Mesendoderm (in vitro differentiated cells): ENCODE data around the gene CCDC127. TPM values are rescaled to one million over a fixed set of nuclear protein-coding genes. Genes with fewer than 3 reads are reported as not detected.
"Not testable (repeated sequence)": the region's sequence is repeated elsewhere in the genome, so short reads cannot be mapped to it uniquely, and the experiment has no call there.

Experiments used
- DNase-seq: peaks from one replicate; pipeline ENCODE4 v3.0.0; 2013
- H2AK5ac ChIP-seq: 2 replicates; pipeline ENCODE4 v1.6.1; 2013; ENCODE audit warnings: low read length, inconsistent platforms
- H2BK120ac ChIP-seq: 2 replicates; pipeline ENCODE4 v1.6.1; 2013; ENCODE audit warnings: low read depth, mild to moderate bottlenecking, low read length, moderate library complexity, mixed read lengths
- H2BK15ac ChIP-seq: replicated peaks from 2 replicates; pipeline ENCODE4 v1.6.1; 2013; ENCODE audit warnings: low read depth, mild to moderate bottlenecking, moderate library complexity
- H2BK5ac ChIP-seq: 2 replicates; pipeline ENCODE4 v1.6.1; 2013; ENCODE audit warnings: low read length, inconsistent platforms
- H3K18ac ChIP-seq: 2 replicates; pipeline ENCODE4 v1.6.1; 2013; ENCODE audit warnings: mild to moderate bottlenecking, low read length, mixed read lengths
- H3K23ac ChIP-seq: one replicate; pipeline ENCODE4 v1.6.1; 2013; ENCODE audit warnings: low read length
- H3K27ac ChIP-seq: 2 replicates; pipeline ENCODE4 v1.5.1; 2013; ENCODE audit warnings: low read depth, mild to moderate bottlenecking, inconsistent platforms, low read length, moderate library complexity
- H3K27me3 ChIP-seq: 2 replicates; pipeline ENCODE4 v1.6.1; 2013; ENCODE audit warnings: low read length, control low read depth, mild to moderate bottlenecking, inconsistent platforms; ENCODE audit not compliant: insufficient read depth, poor library complexity
- H3K36me3 ChIP-seq: 2 replicates; pipeline ENCODE4 v1.6.1; 2013; ENCODE audit warnings: low read length, inconsistent platforms; ENCODE audit not compliant: control insufficient read depth, insufficient read depth
- H3K4ac ChIP-seq: one replicate; pipeline ENCODE4 v1.6.1; 2013; ENCODE audit warnings: low read depth, mild to moderate bottlenecking, low read length, moderate library complexity
- H3K4me1 ChIP-seq: 2 replicates; pipeline ENCODE4 v1.6.1; 2013; ENCODE audit warnings: low read depth, low read length, inconsistent platforms; ENCODE audit not compliant: control insufficient read depth
- H3K4me2 ChIP-seq: 2 replicates; pipeline ENCODE4 v1.6.1; 2013; ENCODE audit warnings: low read length
- H3K4me3 ChIP-seq: 2 replicates; pipeline ENCODE4 v1.5.1; 2013; ENCODE audit warnings: mild to moderate bottlenecking, low read length
- H3K56ac ChIP-seq: one replicate; pipeline ENCODE4 v1.6.1; 2013; ENCODE audit warnings: low read length
- H3K79me1 ChIP-seq: 2 replicates; pipeline ENCODE4 v1.6.1; 2013; ENCODE audit warnings: low read length, inconsistent platforms
- H3K79me2 ChIP-seq: 2 replicates; pipeline ENCODE4 v1.6.1; 2013; ENCODE audit warnings: mild to moderate bottlenecking, low read length; ENCODE audit not compliant: control insufficient read depth, insufficient read depth
- H3K9ac ChIP-seq: 2 replicates; pipeline ENCODE4 v1.6.1; 2013; ENCODE audit warnings: low read length, inconsistent platforms
- H4K5ac ChIP-seq: one replicate; pipeline ENCODE4 v1.6.1; 2013; ENCODE audit warnings: low read length
- H4K8ac ChIP-seq: one replicate; pipeline ENCODE4 v1.6.1; 2013; ENCODE audit warnings: low read depth, mild to moderate bottlenecking, control low read depth, low read length, moderate library complexity
- WGBS: extraction: QIAGEN DNeasy Blood & Tissue Kit; methylation state at CpG from one replicate; pipeline ENCODE4 v1.1.7; 2013; ENCODE audit warnings: low lambda C conversion rate, missing lambda C conversion rate; ENCODE audit not compliant: insufficient coverage; ENCODE audit errors: extremely low coverage; 5-methylcytosine and 5-hydroxymethylcytosine counted together
- polyA plus RNA-seq, 2 experiments: library from polyadenylated mRNA; stranded (reverse); fragments of 200-250 nt; gene quantifications; one replicate each; pipeline ENCODE4 v1.2.3, GENCODE V29; 2013

The CCDC127 gene
- 2.7 TPM for polyA plus RNA-seq (2013, experiment 1 of 2)
- 2.9 TPM for polyA plus RNA-seq (2013, experiment 2 of 2)

DNA sequence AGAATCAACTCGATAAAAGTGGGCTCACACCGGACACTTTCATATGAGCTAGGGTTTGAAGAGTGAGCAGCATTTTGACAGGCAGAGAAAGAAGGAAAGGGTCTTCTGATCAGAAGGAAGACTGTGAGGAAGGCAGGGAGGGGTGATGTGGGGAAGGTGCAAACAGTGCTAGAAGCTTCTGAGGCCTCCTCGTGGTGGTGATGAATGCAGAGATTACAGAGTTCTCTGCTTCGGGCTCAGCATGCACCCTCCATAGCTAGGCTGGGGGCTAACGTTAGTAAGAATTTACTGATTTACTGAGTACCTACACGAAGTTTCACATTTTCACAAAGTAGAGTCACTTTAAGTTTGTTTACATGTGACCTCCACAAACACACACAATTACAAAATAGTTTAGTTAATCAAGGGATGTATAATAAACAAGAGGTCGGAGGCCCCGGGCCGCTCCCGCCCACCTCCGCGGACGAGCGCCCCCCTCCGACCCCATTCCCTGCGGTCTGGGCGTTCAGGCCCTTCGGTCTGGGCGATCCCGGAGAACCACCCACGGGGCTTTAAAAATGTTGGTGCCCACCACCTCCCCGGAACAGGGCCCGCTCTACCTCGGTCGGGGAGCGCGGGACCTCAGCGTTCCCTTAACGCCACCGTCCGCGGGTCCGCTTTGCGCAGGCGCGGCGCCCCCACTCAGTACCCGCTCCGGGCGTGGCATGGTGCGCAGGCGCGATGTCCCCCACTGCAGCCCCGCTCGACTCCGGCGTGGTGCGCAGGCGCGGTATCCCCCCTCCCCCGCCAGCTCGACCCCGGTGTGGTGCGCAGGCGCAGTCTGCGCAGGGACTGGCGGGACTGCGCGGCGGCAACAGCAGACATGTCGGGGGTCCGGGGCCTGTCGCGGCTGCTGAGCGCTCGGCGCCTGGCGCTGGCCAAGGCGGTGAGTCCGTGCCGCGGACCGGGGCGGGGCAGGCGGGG lies at the start of gene CCDC127, which contains the start of gene SDHA:
Gene CCDC127, minus strand, starts transcription at position 660 of the 963 bp plus-strand sequence. CDS start 1,304 bp downstream, outside the sequence.
Gene SDHA, plus strand, starts transcription at position 827 of the 963 bp plus-strand sequence. Its CDS starts 36 bp downstream, at position 863.
- Histone ChIP-seq H3K56ac (peak within 1 kb of the TSS; percentile 86), H3K79me2 (peaks cover 33% of the 10 kb centered on the region), H3K27ac (peak within 1 kb of the TSS; percentile 81), H3K18ac (peak within 1 kb of the TSS; percentile 86), H4K8ac (peak within 1 kb of the TSS; percentile 87), H3K4me2 (peak within 1 kb of the TSS; percentile 98), H3K4me3 (peak within 1 kb of the TSS; percentile 86), H3K9ac (peak within 1 kb of the TSS; percentile 85), H3K23ac (peak within 1 kb of the TSS; percentile 45), H3K79me1 (peaks cover 11% of the 10 kb centered on the region)
- not testable (repeated sequence) for H3K36me3 ChIP-seq, H3K4me1 ChIP-seq, H2BK15ac ChIP-seq, H2AK5ac ChIP-seq, H3K4ac ChIP-seq, H2BK5ac ChIP-seq, H3K27me3 ChIP-seq, H4K5ac ChIP-seq, H2BK120ac ChIP-seq
- no CpG with 5 or more reads among the region's 75 CpGs for WGBS
- peak; percentile 95 for DNase-seq

DNA sequence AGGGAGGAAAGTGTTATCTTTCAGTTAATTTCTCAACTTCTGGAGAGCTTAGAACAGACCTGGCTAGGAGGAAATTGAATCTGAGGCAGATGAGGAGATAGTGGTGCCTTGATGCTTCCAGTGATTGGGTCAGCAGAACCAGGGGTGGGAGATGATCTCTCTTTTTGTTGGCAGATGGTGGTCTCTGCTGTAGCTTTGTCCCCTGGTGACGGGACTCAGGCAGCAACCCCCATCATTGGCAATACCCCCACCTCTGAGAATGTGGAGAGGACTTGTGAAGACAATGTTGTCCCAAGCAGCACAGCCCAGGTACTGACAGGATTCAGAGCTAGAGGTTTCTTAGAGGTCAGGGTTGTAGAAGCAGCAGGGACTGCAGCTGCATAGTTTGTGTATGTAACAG lies 49.8 kb upstream of the CCDC127 start:
- no peak overlapping the region for H3K4me3 ChIP-seq
- no peaks in the 10 kb centered on the region for H3K4me1 ChIP-seq
- H3K18ac ChIP-seq = no peak overlapping the region
- H3K79me2 ChIP-seq = no peaks in the 10 kb centered on the region
- no peaks in the 10 kb centered on the region for H3K79me1 ChIP-seq
- no peak overlapping the region for H4K8ac ChIP-seq
- H3K27ac ChIP-seq = no peak overlapping the region
- H2AK5ac ChIP-seq = no peak overlapping the region
- WGBS = no CpG with 5 or more reads among the region's 1 CpG
- no peak overlapping the region for H3K56ac ChIP-seq
- no peak overlapping the region for H3K4ac ChIP-seq
- no peak overlapping the region for H2BK5ac ChIP-seq
- no peak overlapping the region for H3K9ac ChIP-seq
- H3K4me2 ChIP-seq = no peak overlapping the region
- no peaks in the 10 kb centered on the region for H3K36me3 ChIP-seq
- no peak overlapping the region for H4K5ac ChIP-seq
- H3K27me3 ChIP-seq = no peaks in the 10 kb centered on the region
- H2BK120ac ChIP-seq = no peak overlapping the region
- no peak overlapping the region for H3K23ac ChIP-seq
- H2BK15ac ChIP-seq = no peak overlapping the region
- DNase-seq = no peak

DNA sequence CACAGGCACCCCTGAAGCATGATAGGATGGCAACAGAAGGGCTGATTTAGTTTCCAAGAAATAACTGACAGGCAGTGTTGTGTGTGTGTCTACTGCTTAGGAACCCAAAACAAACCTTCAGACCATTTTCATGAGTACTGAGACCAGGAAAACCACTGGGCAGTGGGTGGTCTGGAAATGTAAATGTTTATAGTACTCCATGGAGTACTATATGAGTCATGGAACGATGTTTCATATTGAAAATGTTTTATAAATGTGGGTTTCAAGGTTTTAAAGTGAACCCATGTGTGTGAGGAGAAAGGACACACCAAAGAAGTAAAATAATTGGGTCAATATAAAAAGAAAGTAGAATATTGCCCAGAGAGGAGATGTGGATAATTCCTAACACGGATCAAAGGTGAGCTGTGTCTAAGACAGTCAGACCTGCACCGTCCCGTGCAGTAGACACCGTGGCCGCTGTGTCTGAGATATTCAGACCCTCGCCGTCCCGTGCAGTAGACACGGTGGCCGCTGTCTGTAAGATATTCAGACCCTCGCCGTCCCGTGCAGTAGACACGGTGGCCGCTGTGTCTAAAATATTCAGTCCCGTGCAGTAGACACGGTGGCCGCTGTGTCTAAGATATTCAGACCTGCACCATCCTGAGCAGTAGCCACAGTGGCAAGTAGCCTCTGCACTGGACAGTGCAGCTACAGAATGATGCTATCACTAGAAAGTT lies 48.5 kb upstream of the CCDC127 start:
- DNase-seq, H3K9ac ChIP-seq, H3K27me3 ChIP-seq, H3K27ac ChIP-seq, H3K4me2 ChIP-seq, H2AK5ac ChIP-seq, H3K4me3 ChIP-seq, H2BK15ac ChIP-seq, H2BK120ac ChIP-seq, H3K36me3 ChIP-seq, H4K5ac ChIP-seq, H2BK5ac ChIP-seq, H3K18ac ChIP-seq, H3K4ac ChIP-seq, H3K56ac ChIP-seq, H3K79me2 ChIP-seq, H3K4me1 ChIP-seq, H4K8ac ChIP-seq, H3K79me1 ChIP-seq, H3K23ac ChIP-seq: not testable (repeated sequence)
- WGBS = no CpG with 5 or more reads among the region's 19 CpGs

DNA sequence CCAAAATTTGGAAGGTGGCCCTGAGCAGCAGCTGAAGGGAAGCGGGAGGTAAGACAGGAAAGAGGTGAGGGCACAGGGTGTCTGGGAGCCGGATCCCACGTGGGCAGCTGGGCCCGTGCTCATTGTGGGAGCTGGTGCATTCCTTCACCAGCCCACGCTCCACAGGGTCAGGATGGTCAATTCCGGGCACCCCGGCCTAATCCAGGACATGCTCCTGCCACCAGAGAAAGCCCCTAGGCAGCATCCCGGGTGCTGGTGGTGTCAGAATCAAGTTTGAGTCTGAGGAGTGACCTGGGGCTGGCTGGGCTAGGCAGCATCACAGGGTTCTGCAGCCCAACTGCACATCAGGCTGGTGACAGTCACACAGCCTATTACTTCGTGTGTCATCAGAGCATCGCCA lies 46.4 kb upstream of the CCDC127 start:
- no peak overlapping the region for H2BK120ac ChIP-seq
- no peak overlapping the region for H2AK5ac ChIP-seq
- WGBS = no CpG with 5 or more reads among the region's 10 CpGs
- no peak overlapping the region for H3K18ac ChIP-seq
- H3K4me1 ChIP-seq = no peaks in the 10 kb centered on the region
- H3K79me2 ChIP-seq = no peaks in the 10 kb centered on the region
- no peak overlapping the region for H3K27ac ChIP-seq
- H2BK15ac ChIP-seq = no peak overlapping the region
- H3K36me3 ChIP-seq = no peaks in the 10 kb centered on the region
- H2BK5ac ChIP-seq = no peak overlapping the region
- no peak overlapping the region for H3K4me2 ChIP-seq
- H3K23ac ChIP-seq = no peak overlapping the region
- no peak overlapping the region for H3K9ac ChIP-seq
- no peaks in the 10 kb centered on the region for H3K27me3 ChIP-seq
- H4K5ac ChIP-seq = no peak overlapping the region
- no peaks in the 10 kb centered on the region for H3K79me1 ChIP-seq
- H3K4ac ChIP-seq = no peak overlapping the region
- no peak overlapping the region for H4K8ac ChIP-seq
- DNase-seq = no peak
- H3K4me3 ChIP-seq = no peak overlapping the region
- no peak overlapping the region for H3K56ac ChIP-seq

GRCh38 chr5:263275-263974 lies 45.5 kb upstream of the CCDC127 start:
- H3K79me2 ChIP-seq, H3K27me3 ChIP-seq, H2AK5ac ChIP-seq, H3K79me1 ChIP-seq, H3K27ac ChIP-seq, H4K8ac ChIP-seq, H3K4me3 ChIP-seq, H3K56ac ChIP-seq, H3K4ac ChIP-seq, H2BK5ac ChIP-seq, H3K4me2 ChIP-seq, H2BK120ac ChIP-seq, H3K9ac ChIP-seq, H2BK15ac ChIP-seq, H3K36me3 ChIP-seq, H3K18ac ChIP-seq, H4K5ac ChIP-seq, H3K4me1 ChIP-seq, H3K23ac ChIP-seq: not testable (repeated sequence)
- no CpG with 5 or more reads among the region's 9 CpGs for WGBS
- DNase-seq = peak; percentile 9
